ENCODE measurements around the gene KRTAP1-3.

GRCh38 chr17:41067281-41067680 is 32.6 kb upstream of the KRTAP1-3 start:
- TF ChIP-seq POLR2AphosphoS5 (IDR thresholded peaks at IDR 0.05; ENCODE audit: borderline replicate concordance, low read depth, low read length) (no peak), EZH2 (IDR thresholded peaks at IDR 0.05) (no peak)

Data from SK-N-MC (cell line).